Measurements from ENCODE around the gene DIP2C. TPM values are rescaled to one million over a fixed set of nuclear protein-coding genes. Genes with fewer than 3 reads are reported as not detected.

DIP2C gene
- total RNA-seq, 1 experiment from 2014 or later: 11.0 TPM

DNA sequence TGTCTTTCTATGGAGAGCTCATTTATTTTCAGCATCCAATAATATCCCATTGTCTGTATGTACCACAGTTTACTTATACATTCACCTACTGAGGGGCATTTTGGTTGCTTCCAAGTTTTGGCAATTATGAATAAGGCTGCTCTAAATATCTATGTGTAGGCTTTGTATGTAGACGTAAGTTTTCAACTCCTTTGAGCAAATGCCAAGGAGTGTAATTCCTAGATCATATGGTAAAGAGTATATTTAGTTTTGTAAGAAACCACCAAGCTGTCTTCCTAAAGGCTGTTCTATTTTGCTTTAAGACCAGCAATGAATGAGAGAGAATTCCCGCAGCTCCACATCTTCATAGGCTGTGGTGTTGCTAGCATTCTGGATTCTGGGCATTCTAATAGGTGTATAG lies 259.8 kb downstream of the DIP2C start (continued):
- TF ChIP-seq, protein P1, sequence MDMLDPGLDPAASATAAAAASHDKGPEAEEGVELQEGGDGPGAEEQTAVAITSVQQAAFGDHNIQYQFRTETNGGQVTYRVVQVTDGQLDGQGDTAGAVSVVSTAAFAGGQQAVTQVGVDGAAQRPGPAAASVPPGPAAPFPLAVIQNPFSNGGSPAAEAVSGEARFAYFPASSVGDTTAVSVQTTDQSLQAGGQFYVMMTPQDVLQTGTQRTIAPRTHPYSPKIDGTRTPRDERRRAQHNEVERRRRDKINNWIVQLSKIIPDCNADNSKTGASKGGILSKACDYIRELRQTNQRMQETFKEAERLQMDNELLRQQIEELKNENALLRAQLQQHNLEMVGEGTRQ (CRISPR knock-in tag; IDR thresholded peaks at IDR 0.05): no peak
- TF ChIP-seq, protein P2, sequence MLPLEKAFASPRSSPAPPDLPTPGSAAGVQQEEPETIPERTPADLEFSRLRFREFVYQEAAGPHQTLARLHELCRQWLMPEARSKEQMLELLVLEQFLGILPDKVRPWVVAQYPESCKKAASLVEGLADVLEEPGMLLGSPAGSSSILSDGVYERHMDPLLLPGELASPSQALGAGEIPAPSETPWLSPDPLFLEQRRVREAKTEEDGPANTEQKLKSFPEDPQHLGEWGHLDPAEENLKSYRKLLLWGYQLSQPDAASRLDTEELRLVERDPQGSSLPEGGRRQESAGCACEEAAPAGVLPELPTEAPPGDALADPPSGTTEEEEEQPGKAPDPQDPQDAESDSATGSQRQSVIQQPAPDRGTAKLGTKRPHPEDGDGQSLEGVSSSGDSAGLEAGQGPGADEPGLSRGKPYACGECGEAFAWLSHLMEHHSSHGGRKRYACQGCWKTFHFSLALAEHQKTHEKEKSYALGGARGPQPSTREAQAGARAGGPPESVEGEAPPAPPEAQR (CRISPR knock-in tag; IDR thresholded peaks at IDR 0.05): no peak
- TF ChIP-seq FOXP1 (CRISPR knock-in tag; IDR thresholded peaks at IDR 0.05; ENCODE audit: borderline replicate concordance) (no peak), SP1 (CRISPR knock-in tag; conservative IDR thresholded peaks at IDR 0.05) (no peak)
- TF ChIP-seq, protein P3, sequence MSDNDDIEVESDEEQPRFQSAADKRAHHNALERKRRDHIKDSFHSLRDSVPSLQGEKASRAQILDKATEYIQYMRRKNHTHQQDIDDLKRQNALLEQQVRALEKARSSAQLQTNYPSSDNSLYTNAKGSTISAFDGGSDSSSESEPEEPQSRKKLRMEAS (CRISPR knock-in tag; IDR thresholded peaks at IDR 0.05): no peak
- TF ChIP-seq, protein P4, sequence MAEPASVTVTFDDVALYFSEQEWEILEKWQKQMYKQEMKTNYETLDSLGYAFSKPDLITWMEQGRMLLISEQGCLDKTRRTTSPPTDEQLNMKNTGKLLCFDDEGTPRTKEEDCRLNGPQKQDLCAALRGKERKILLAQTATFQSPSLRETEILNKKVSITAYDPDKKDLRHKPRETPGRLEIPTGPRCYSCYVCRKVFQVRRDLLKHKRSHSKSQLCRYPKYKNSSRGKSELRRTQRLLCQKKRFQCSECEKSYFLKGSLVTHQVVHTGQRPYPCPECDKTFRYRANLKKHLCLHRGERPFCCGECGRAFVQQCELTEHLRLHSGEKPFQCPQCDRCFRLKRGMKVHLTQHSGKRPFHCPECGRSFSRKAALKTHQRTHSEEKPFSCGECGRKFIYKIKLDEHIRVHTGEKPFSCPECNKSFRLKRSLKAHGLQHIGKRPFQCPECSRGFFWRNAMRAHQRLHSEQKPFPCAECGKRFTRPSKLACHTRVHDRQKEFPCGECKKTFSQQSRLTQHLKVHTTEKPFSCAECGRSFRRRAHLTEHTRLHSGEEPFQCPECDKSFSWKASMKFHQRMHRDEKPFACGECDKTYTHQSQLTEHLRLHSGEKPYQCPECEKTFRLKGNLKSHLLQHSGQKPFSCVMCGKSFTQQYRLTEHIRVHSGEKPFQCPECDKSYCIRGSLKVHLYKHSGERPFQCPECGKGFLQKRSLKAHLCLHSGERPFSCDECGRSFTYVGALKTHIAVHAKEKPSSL (CRISPR knock-in tag; conservative IDR thresholded peaks at IDR 0.05): no peak
- TF ChIP-seq, protein P5, sequence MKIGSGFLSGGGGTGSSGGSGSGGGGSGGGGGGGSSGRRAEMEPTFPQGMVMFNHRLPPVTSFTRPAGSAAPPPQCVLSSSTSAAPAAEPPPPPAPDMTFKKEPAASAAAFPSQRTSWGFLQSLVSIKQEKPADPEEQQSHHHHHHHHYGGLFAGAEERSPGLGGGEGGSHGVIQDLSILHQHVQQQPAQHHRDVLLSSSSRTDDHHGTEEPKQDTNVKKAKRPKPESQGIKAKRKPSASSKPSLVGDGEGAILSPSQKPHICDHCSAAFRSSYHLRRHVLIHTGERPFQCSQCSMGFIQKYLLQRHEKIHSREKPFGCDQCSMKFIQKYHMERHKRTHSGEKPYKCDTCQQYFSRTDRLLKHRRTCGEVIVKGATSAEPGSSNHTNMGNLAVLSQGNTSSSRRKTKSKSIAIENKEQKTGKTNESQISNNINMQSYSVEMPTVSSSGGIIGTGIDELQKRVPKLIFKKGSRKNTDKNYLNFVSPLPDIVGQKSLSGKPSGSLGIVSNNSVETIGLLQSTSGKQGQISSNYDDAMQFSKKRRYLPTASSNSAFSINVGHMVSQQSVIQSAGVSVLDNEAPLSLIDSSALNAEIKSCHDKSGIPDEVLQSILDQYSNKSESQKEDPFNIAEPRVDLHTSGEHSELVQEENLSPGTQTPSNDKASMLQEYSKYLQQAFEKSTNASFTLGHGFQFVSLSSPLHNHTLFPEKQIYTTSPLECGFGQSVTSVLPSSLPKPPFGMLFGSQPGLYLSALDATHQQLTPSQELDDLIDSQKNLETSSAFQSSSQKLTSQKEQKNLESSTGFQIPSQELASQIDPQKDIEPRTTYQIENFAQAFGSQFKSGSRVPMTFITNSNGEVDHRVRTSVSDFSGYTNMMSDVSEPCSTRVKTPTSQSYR (CRISPR knock-in tag; IDR thresholded peaks at IDR 0.05): no peak

DNA sequence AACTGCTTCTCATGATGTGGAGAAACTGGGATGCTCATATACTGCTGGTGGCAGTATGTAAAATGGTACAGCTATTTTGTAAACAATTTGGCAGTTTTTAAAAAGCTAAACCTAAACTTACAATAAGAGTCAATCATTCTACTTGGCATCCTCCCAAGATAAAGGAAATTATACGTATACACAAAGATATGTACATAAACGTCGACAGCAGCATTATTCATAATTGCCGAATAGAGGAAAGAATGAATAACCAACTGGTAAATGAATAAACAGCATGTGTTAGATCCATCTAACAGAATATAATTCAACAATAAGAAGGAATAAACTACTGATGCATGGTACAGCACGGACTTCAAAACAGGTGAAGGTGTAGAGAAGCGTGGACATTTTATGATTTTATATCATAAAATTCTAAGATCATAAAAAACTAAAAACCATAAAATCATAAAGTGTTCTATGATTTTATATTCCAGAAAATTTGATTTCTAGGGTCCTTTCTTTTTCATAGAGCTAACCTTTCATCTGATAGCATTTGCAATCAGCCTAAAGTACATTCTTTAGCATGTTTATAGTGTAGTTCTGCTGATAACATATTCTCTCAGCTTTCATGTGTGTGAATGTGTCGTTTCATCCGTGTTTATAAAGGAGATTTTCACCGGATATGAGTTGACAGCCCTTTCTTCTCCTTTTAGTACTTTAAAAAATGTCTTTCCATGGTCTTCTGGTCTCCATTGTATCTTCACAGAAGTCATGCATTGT lies 261.5 kb downstream of the DIP2C start:
- ChIA-PET CTCF (interaction anchor here (1.0 to 1.9 kb wide), 2 partner anchors 12 to 361 kb away, joined by 4 to 5 read pairs; no protein-coding TSS in a partner anchor), POLR2A (no interaction called here)
- TF ChIP-seq, protein P6, sequence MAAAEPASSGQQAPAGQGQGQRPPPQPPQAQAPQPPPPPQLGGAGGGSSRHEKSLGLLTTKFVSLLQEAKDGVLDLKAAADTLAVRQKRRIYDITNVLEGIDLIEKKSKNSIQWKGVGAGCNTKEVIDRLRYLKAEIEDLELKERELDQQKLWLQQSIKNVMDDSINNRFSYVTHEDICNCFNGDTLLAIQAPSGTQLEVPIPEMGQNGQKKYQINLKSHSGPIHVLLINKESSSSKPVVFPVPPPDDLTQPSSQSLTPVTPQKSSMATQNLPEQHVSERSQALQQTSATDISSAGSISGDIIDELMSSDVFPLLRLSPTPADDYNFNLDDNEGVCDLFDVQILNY (CRISPR knock-in tag; IDR thresholded peaks at IDR 0.05): no peak
- TF ChIP-seq ZNF671 (CRISPR knock-in tag; IDR thresholded peaks at IDR 0.05): no peak
- no peak for TF ChIP-seq MYBL2 (CRISPR knock-in tag; IDR thresholded peaks at IDR 0.05)
- no peak for TF ChIP-seq OVOL2 (CRISPR knock-in tag; IDR thresholded peaks at IDR 0.05; ENCODE audit: borderline replicate concordance)
- TF ChIP-seq, protein P7, sequence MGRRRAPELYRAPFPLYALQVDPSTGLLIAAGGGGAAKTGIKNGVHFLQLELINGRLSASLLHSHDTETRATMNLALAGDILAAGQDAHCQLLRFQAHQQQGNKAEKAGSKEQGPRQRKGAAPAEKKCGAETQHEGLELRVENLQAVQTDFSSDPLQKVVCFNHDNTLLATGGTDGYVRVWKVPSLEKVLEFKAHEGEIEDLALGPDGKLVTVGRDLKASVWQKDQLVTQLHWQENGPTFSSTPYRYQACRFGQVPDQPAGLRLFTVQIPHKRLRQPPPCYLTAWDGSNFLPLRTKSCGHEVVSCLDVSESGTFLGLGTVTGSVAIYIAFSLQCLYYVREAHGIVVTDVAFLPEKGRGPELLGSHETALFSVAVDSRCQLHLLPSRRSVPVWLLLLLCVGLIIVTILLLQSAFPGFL (CRISPR knock-in tag; IDR thresholded peaks at IDR 0.05; ENCODE audit: borderline replicate concordance): no peak
- no peak for TF ChIP-seq TEAD1 (CRISPR knock-in tag; IDR thresholded peaks at IDR 0.05)
- TF ChIP-seq, protein P8, sequence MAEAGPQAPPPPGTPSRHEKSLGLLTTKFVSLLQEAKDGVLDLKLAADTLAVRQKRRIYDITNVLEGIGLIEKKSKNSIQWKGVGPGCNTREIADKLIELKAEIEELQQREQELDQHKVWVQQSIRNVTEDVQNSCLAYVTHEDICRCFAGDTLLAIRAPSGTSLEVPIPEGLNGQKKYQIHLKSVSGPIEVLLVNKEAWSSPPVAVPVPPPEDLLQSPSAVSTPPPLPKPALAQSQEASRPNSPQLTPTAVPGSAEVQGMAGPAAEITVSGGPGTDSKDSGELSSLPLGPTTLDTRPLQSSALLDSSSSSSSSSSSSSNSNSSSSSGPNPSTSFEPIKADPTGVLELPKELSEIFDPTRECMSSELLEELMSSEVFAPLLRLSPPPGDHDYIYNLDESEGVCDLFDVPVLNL (CRISPR knock-in tag; IDR thresholded peaks at IDR 0.05; ENCODE audit: borderline replicate concordance, low read depth): no peak
- TF ChIP-seq, protein P9, sequence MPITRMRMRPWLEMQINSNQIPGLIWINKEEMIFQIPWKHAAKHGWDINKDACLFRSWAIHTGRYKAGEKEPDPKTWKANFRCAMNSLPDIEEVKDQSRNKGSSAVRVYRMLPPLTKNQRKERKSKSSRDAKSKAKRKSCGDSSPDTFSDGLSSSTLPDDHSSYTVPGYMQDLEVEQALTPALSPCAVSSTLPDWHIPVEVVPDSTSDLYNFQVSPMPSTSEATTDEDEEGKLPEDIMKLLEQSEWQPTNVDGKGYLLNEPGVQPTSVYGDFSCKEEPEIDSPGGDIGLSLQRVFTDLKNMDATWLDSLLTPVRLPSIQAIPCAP (CRISPR knock-in tag; IDR thresholded peaks at IDR 0.05): no peak
- TF ChIP-seq SMAD4 (CRISPR knock-in tag; IDR thresholded peaks at IDR 0.05): no peak
- no peak for TF ChIP-seq NR2C2 (CRISPR knock-in tag; IDR thresholded peaks at IDR 0.05)
- no peak for TF ChIP-seq SMAD3 (CRISPR knock-in tag; IDR thresholded peaks at IDR 0.05; ENCODE audit: borderline replicate concordance)
- TF ChIP-seq ZNF232 (CRISPR knock-in tag; IDR thresholded peaks at IDR 0.05): no peak
- no peak for TF ChIP-seq RELA (CRISPR knock-in tag; IDR thresholded peaks at IDR 0.05; ENCODE audit: borderline replicate concordance)
- TF ChIP-seq GRHL2 (CRISPR knock-in tag; IDR thresholded peaks at IDR 0.05; ENCODE audit: insufficient replicate concordance, severe bottlenecking): no peak
- TF ChIP-seq FOXJ3 (CRISPR knock-in tag; IDR thresholded peaks at IDR 0.05; ENCODE audit: borderline replicate concordance): no peak
- H3K4me3 Mint-ChIP-seq: no peak overlapping the region
- H3K27me3 Mint-ChIP-seq (ENCODE audit: low read depth): no peaks in the 10 kb centered on the region
- peaks cover 18% of the 10 kb centered on the region for H3K9me3 Mint-ChIP-seq
- DNase-seq (ENCODE audit: low spot score) (no peak), ATAC-seq (no peak)
- H3K4me1 Mint-ChIP-seq: no peaks in the 10 kb centered on the region
- peaks cover 7% of the 10 kb centered on the region for H3K36me3 Mint-ChIP-seq
- H3K27ac Mint-ChIP-seq: no peak overlapping the region

Measured in WTC11 (cell line).